Panc1 (cell line): Measurements from ENCODE around the gene WAS. TPM values are rescaled to one million over a fixed set of nuclear protein-coding genes. Genes with fewer than 3 reads are reported as not detected.
"Not testable (repeated sequence)": the region's sequence is repeated elsewhere in the genome, so short reads cannot be mapped to it uniquely, and the experiment has no call there.

Experiments used
- ATAC-seq: fragments of 200-7000 bp; cut with Tn5 transposase; 2 replicates; pipeline ENCODE4 v1.9.1; 2020; ENCODE audit warnings: mild to moderate bottlenecking, moderate library complexity
- BruUV-seq: library from RNA; stranded (reverse); fragments of 400-500 nt; replicated peaks from 2 replicates; lab custom pipeline; 2021; lab: Mats Ljungman, UMichigan
- CTCF ChIA-PET: fragments of 300-600 bp; sonication (Branson Sonifier 250); formaldehyde crosslinking; loops from one replicate; lab custom pipeline; 2022; ENCODE audit warnings: antibody characterized with exemption; lab: Charles Lee
- POLR2A ChIA-PET: fragments of 300-600 bp; sonication (Branson Sonifier 250); formaldehyde crosslinking; loops from one replicate; lab custom pipeline; 2022; ENCODE audit warnings: antibody characterized with exemption; lab: Charles Lee
- DNase-seq: peaks from one replicate; pipeline ENCODE4 v3.0.0-alpha.2; 2010; ENCODE audit warnings: low read depth, low spot score
- H3K27ac ChIP-seq: 2 replicates; pipeline ENCODE4 v1.5.1; 2011; ENCODE audit warnings: mild to moderate bottlenecking, low read length, inconsistent platforms
- H3K27me3 ChIP-seq: fragments of 200-500 bp; sonication (Bioruptor generic); 2 replicates; pipeline ENCODE4 v1.6.0; 2014; ENCODE audit warnings: low read length, inconsistent platforms; ENCODE audit not compliant: control insufficient read depth, insufficient read depth
- H3K36me3 ChIP-seq: fragments of 200-500 bp; sonication (Bioruptor generic); 2 replicates; pipeline ENCODE4 v1.5.1; 2014; ENCODE audit warnings: inconsistent platforms, mild to moderate bottlenecking, low read length, moderate library complexity; ENCODE audit not compliant: control insufficient read depth, insufficient read depth
- H3K4me1 ChIP-seq: 2 replicates; pipeline ENCODE4 v1.5.1; 2011; ENCODE audit warnings: inconsistent platforms, mild to moderate bottlenecking, low read length, moderate library complexity; ENCODE audit not compliant: control insufficient read depth, insufficient read depth
- H3K4me3 ChIP-seq, 2 experiments: 2 replicates each; pipeline ENCODE4 v1.5.1; 2011 to 2012; ENCODE audit warnings: low read depth in 2 of 2, low read length in 2 of 2, mild to moderate bottlenecking in 2 of 2, inconsistent platforms in 1 of 2, moderate library complexity in 1 of 2
- H3K9me3 ChIP-seq: fragments of 200-500 bp; sonication (Bioruptor generic); 2 replicates; pipeline ENCODE4 v1.5.1; 2014; ENCODE audit warnings: low read depth, mild to moderate bottlenecking, inconsistent platforms, low read length, moderate library complexity; ENCODE audit not compliant: control insufficient read depth, insufficient read depth
- POLR2AphosphoS5 ChIP-seq: IDR thresholded peaks from 2 replicates; pipeline ENCODE4 v1.6.1; 2012; ENCODE audit warnings: mild to moderate bottlenecking, low read depth, low read length, moderate library complexity
- SIN3A ChIP-seq: IDR thresholded peaks from 2 replicates; pipeline ENCODE4 v1.6.1; 2012; ENCODE audit warnings: low read depth, mild to moderate bottlenecking, low read length, moderate library complexity, borderline replicate concordance; ENCODE audit not compliant: insufficient read depth
- TCF7L2 ChIP-seq: IDR thresholded peaks from 2 replicates; pipeline ENCODE4 v1.6.1; 2011; ENCODE audit warnings: mild to moderate bottlenecking, low read depth, low read length, inconsistent platforms
- in situ Hi-C: cut with HindIII; loops from 2 replicates; pipeline ENCODE4 v1.10.0; 2016; ENCODE audit warnings: low sequenced_read_pairs, low pct_unique_long_range_greater_than_20kb
- intact Hi-C: fragments of 100-400 bp; cut with micrococcal nuclease; formaldehyde crosslinking; loops from one replicate; pipeline ENCODE4 v1.10.0; 2022; ENCODE audit not compliant: unreplicated experiment
- total RNA-seq: library from RNA; stranded (reverse); gene quantifications from one replicate; pipeline ENCODE4 v1.2.1, GENCODE V29; 2021; ENCODE audit not compliant: unreplicated experiment
- TF ChIP-seq, protein P1 (sequence below): fragments of 450-650 bp; IDR thresholded peaks from 2 replicates; pipeline ENCODE4 v1.5.1; 2017; ENCODE audit warnings: mild to moderate bottlenecking
- TF ChIP-seq, protein P2 (sequence below), 2 experiments: IDR thresholded peaks; 2 replicates each; pipeline ENCODE4 v1.6.1; 2011 to 2012; ENCODE audit warnings: low read depth in 2 of 2, control low read depth in 1 of 2, low read length in 1 of 2, mild to moderate bottlenecking in 1 of 2, moderate library complexity in 1 of 2; ENCODE audit not compliant: insufficient read depth in 1 of 2

The WAS gene
- total RNA-seq, 1 experiment from 2014 or later: 0.82 TPM

DNA sequence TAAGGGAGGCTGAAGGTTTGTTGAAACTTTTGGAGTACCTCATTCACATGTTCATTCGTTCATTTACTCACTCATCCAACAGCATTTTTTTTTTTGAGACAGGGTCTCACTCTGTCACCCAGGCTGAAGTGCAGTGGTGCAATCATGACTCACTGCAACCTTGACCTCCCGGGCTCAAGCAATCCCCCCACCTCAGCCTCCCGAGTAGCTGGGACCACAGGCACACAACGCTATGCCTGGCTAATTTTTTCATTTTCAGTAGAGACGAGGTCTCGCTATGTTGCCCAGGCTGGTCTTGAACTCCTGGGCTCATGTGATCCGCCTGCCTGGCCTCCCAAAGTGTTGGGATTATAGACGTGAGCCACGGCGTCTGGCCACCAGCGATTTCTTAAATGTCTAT is 15.4 kb upstream of the WAS start:
- intact Hi-C loops, H3K27ac ChIP-seq, H3K9me3 ChIP-seq, H3K36me3 ChIP-seq, H3K4me3 ChIP-seq, ATAC-seq, BruUV-seq, H3K4me1 ChIP-seq, H3K27me3 ChIP-seq, CTCF ChIA-PET, in situ Hi-C loops, POLR2A ChIA-PET, DNase-seq: not testable (repeated sequence)

DNA sequence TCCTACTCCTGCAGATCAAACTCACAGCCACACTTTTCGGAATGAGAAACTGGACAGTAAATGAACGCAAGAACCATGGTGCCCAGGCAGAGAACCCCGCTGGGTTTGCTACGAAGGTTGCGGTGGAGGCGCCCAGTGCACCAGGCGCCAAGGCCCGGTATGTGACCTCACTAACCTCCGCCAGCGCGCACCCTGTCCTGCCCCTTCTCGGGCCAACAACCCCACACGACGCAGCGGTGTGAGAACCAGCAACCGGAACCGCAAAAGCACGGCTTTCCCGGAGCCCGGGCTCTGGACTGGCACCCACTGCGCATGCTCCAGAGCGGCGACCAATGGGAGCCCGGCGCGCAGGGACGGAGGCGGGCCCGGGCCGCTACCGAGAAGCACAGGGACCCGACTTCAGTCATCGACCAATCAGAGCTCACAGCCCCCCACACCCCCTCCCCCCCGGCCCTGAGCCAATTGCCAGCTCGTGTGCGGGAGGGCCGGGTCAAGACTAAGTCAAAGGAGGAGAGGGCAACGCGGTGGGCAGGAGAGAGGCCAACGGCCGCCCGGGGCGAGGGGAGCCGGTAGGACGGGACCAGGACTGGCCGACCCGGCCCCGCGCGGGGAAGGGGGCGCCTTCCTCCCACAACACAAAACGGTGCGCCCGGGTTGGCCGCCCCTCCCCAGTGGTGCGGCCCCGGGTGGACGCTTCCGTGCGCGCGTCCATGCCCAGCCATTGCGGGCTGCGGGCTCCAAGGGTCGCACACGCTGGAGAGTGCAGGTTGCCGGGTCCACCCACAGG is 7.3 kb upstream of the WAS start:
- intact Hi-C loops: no loop called here
- POLR2A ChIA-PET: interaction anchor here (0.6 kb wide), 1 partner anchor 22 kb away, joined by 4 read pairs; no protein-coding TSS in a partner anchor
- peak; percentile 52 for DNase-seq

More for the DNA sequence above, 7.3 kb upstream of the WAS start:
- in situ Hi-C loops: no loop called here
- no TSS peak for BruUV-seq
- peaks cover 7% of the 10 kb centered on the region; the same call in 1 of the 2 replicates for H3K4me1 ChIP-seq
- H3K4me3 ChIP-seq: peak overlapping the region; percentile 81 to 89
- H3K27ac ChIP-seq: peak overlapping the region; percentile 92
- H3K27me3 ChIP-seq: no peaks in the 10 kb centered on the region
- H3K36me3 ChIP-seq: no peaks in the 10 kb centered on the region
- CTCF ChIA-PET: no interaction called here
- no peaks in the 10 kb centered on the region for H3K9me3 ChIP-seq
- peak; percentile 99 for ATAC-seq
- TF ChIP-seq SIN3A: 0 out of 2 replicates have a peak, but pooled peaks have one; percentile 33
- peak; percentile 80 for TF ChIP-seq POLR2AphosphoS5
- TF ChIP-seq, protein P1, sequence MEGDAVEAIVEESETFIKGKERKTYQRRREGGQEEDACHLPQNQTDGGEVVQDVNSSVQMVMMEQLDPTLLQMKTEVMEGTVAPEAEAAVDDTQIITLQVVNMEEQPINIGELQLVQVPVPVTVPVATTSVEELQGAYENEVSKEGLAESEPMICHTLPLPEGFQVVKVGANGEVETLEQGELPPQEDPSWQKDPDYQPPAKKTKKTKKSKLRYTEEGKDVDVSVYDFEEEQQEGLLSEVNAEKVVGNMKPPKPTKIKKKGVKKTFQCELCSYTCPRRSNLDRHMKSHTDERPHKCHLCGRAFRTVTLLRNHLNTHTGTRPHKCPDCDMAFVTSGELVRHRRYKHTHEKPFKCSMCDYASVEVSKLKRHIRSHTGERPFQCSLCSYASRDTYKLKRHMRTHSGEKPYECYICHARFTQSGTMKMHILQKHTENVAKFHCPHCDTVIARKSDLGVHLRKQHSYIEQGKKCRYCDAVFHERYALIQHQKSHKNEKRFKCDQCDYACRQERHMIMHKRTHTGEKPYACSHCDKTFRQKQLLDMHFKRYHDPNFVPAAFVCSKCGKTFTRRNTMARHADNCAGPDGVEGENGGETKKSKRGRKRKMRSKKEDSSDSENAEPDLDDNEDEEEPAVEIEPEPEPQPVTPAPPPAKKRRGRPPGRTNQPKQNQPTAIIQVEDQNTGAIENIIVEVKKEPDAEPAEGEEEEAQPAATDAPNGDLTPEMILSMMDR: no peak
- no peak for TF ChIP-seq TCF7L2
- TF ChIP-seq, protein P2, sequence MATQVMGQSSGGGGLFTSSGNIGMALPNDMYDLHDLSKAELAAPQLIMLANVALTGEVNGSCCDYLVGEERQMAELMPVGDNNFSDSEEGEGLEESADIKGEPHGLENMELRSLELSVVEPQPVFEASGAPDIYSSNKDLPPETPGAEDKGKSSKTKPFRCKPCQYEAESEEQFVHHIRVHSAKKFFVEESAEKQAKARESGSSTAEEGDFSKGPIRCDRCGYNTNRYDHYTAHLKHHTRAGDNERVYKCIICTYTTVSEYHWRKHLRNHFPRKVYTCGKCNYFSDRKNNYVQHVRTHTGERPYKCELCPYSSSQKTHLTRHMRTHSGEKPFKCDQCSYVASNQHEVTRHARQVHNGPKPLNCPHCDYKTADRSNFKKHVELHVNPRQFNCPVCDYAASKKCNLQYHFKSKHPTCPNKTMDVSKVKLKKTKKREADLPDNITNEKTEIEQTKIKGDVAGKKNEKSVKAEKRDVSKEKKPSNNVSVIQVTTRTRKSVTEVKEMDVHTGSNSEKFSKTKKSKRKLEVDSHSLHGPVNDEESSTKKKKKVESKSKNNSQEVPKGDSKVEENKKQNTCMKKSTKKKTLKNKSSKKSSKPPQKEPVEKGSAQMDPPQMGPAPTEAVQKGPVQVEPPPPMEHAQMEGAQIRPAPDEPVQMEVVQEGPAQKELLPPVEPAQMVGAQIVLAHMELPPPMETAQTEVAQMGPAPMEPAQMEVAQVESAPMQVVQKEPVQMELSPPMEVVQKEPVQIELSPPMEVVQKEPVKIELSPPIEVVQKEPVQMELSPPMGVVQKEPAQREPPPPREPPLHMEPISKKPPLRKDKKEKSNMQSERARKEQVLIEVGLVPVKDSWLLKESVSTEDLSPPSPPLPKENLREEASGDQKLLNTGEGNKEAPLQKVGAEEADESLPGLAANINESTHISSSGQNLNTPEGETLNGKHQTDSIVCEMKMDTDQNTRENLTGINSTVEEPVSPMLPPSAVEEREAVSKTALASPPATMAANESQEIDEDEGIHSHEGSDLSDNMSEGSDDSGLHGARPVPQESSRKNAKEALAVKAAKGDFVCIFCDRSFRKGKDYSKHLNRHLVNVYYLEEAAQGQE (IDR thresholded peaks at IDR 0.05; ENCODE audit: insufficient read depth in 1 of 2, low read depth in 2 of 2, low read length in 1 of 2): 0 out of 4 replicates have a peak, but pooled peaks of 1 of the 2 experiments have one; percentile 18
